ENCODE data around the gene TNS2.

TNS2 gene

GRCh38 chr12:53042607-53043454 is 7.0 kb upstream of the TNS2 start:
- no peak for DNase-seq

- no peak for DNase-seq
Measured at GRCh38 chr12:53044052-53044581, 5.7 kb upstream of the TNS2 start.

- DNase-seq = no peak
Measured at GRCh38 chr12:53044896-53045695, 4.8 kb upstream of the TNS2 start.

- no peak for DNase-seq
Measured at GRCh38 chr12:53045696-53046045, 4.2 kb upstream of the TNS2 start.

GRCh38 chr12:53046655-53047220 is 3.1 kb upstream of the TNS2 start:
- DNase-seq = no peak

- no peak for DNase-seq
Measured at GRCh38 chr12:53047221-53048032, 2.4 kb upstream of the TNS2 start.

- DNase-seq = no peak
Measured at GRCh38 chr12:53048033-53048779, 1.7 kb upstream of the TNS2 start.

GRCh38 chr12:53048780-53049401 is 974 bp upstream of the TNS2 start:
- DNase-seq = no peak

- no peak for DNase-seq
Measured at GRCh38 chr12:53050426-53051057, 677 bp downstream of the TNS2 start.

- no peak for DNase-seq
Measured at GRCh38 chr12:53051058-53051880, 1.4 kb downstream of the TNS2 start.

GRCh38 chr12:53051881-53052412 is 2.1 kb downstream of the TNS2 start:
- no peak for DNase-seq

- DNase-seq = no peak
Measured at GRCh38 chr12:53052419-53053217, 2.8 kb downstream of the TNS2 start.

GRCh38 chr12:53053218-53054111 is 3.6 kb downstream of the TNS2 start:
- DNase-seq = no peak

- peak; percentile 76 for DNase-seq
Measured at GRCh38 chr12:53054112-53054878, 4.4 kb downstream of the TNS2 start.

GRCh38 chr12:53055471-53056266 is 5.8 kb downstream of the TNS2 start:
- no peak for DNase-seq

- no peak for DNase-seq
Measured at GRCh38 chr12:53056296-53056695, 6.4 kb downstream of the TNS2 start.

All from GDM1 (cell line).